ENCODE measurements around the gene P2RY2.
A peak's percentile ranks its signal among the peaks of the same experiment; 100 is the strongest.

P2RY2 gene

DNA sequence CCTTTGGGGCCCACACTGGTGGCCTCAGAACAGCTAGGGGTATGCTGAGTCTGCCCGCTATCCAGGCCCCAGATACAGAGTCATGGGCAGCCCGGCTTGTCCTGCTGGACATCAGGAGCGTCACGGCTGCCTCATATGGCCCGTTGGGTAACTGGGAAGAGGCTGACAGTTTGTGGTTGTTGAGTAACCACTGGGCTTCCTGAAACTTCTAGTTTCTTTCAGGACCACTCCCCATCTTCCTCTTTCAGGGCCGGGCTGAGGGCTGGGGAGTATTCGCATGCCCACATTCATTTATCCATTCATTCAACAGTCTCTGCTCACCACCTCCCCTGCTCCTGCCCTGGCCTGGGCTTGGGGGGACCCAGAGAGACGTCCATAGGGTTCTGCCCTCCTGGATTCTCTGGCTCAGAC lies 13.4 kb upstream of the P2RY2 start:
- H3K4me3 ChIP-seq (ENCODE audit: low read depth, low read length), result no peak overlapping the region

DNA sequence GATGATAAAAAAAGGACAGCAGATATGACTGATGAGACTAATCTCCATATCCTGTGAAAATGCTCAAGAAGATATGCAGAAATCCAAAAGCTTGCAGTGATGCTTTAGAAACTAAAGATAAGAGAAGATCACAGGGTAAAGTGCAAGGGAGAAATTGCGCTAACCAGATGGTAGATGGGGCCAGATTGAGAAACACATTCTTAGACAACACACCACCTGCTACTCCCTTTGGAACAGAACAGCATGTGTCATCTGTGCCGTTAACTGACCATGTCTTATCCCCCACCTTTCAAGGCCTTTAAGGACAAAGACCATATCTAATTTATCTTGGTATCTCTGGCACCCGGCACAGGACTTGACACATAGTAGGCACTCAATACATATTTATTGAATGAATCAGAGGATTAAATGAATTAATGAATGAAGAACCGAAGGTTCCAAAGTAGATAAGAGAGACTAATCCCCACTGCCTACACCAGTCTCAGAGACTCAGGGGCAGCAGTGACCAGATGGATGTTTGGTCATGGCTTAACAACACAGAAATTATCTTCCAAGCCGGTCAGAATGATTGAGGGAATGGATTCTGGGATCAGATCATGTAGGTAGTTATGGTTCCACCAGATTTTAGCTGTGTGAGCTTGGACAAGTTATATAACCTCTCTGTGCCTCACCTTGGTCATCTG lies 12.3 kb upstream of the P2RY2 start:
- H3K4me3 ChIP-seq (ENCODE audit: low read depth, low read length), result no peak overlapping the region

DNA sequence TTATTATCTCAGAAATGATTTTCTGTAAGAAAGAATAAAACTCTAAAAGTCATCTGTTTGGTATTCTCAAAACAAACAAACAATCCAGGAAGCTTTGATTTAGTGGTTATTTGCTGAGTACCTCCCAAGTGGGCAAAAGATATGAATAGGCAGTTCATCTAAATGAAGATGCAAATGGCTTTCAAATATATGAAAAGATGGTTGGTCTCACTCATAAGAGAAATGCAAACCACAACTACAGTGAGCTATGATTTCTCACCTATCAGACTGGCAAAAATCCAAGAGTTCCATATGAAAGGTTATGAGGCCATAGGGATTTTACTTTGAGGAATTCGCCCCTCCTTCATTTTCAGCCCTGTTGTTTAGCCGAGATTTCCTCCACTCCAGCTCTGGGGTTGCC lies 11.3 kb upstream of the P2RY2 start:
- H3K4me3 ChIP-seq (ENCODE audit: low read depth, low read length), result no peak overlapping the region

GRCh38 chr11:73209892-73210291 lies 8.2 kb upstream of the P2RY2 start:
- H3K4me3 ChIP-seq (ENCODE audit: low read depth, low read length), result no peak overlapping the region

DNA sequence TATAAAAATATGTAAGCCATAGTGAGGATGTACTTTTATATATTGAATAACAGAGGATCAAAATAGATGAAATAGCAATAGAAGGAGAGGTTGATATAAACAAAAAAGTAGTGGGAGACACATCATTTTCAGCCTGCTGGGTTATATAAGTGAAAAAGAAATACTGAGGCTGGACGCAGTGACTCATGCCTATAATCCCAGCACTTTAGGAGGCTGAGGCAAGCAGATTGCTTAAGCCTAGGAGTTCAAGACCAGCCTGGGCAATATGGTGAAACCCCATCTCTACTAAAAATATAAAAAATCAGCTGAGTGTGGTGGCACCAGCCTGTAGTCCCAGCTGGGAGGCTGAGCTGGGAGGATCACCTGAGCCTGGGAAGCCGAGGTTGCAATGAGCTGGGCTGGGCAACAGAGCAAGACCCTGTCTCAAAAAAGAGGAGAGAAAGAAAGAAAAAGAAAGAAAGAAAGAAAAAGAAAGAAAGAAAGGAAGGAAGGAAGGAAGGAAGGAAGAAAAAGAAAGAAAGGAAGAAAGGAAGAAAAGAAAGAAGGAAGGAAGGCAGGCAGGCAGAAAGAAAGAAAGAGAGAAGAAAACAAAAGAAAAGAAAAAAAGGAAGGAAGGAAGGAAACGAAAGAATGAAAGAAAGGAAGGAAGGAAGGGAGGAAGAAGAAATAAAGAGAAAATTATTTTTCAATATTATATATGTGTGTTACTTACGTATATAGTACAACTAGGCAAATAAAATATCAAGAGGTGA lies 7.0 kb upstream of the P2RY2 start:
- no peak overlapping the region for H3K4me3 ChIP-seq (ENCODE audit: low read depth, low read length)

DNA sequence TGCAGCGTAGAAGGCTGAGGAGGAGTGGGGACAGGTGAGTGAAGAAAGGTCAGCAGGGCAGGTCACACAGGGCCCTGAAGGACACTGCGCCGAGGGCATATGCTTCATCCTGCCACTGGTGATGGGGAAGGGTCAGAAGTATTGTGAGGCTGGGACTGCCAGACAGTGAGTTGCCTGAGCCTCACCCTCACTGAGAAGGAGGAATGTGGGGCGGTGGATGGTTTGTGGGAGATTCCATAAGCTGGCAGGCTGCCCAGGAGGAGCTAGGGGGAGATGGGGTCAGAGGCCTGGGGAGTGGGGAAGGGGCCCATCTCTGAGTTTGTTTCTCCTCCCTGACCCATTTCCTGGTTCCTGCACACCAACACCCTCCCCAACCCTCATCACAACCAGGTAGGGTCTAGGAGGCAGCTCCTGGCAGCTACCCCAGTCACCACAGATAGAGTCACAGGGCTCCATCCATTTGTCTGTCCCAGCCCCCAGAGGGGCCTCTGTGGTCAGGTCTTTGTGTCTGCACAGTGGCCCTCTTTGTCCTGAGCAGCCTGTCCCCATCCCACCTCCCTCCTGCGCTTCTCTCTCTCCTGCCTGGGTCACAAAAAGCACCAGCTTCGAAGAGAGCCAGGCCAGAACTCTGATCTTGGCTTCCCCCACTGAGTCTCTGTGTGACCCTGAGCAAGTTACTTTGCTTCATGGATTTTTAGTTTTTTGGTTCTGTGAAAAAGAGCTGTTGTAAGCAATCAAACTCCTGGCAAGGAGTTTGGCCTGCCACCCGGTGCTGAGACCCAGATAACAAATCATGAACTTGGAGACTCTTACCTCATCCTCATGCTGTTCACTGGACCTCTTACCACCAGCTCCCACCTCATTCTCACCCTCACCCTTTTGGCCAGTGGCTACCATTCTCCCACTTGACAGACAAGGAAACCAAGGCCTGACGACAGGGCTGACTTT lies 4.6 kb upstream of the P2RY2 start:
- H3K4me3 ChIP-seq (ENCODE audit: low read depth, low read length), result no peak overlapping the region

GRCh38 chr11:73215191-73216134 lies 2.6 kb upstream of the P2RY2 start:
- no peak overlapping the region for H3K4me3 ChIP-seq (ENCODE audit: low read depth, low read length)

GRCh38 chr11:73216465-73216864 lies 1.6 kb upstream of the P2RY2 start:
- H3K4me3 ChIP-seq (ENCODE audit: low read depth, low read length), result no peak overlapping the region

GRCh38 chr11:73217131-73217809 lies 811 bp upstream of the P2RY2 start:
- no peak overlapping the region for H3K4me3 ChIP-seq (ENCODE audit: low read depth, low read length)

DNA sequence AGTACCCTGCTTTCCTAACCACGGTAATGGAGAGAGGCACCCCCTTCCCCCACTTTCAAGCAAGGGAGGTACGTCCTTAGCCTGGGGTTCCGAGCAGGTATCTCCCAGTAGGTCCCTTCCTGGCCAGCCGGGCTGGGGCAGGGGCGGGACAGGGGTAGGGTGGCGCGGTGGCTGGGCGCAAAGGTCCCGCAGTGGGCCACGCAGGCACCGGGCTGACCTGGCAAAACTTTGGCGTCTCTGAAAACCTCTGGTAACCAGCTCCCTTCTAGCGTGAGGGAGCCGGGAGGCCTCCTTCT lies 323 bp upstream of the P2RY2 start:
- H3K4me3 ChIP-seq (ENCODE audit: low read depth, low read length), result peak overlapping the region; percentile 52

- H3K4me3 ChIP-seq (ENCODE audit: low read depth, low read length), result peak overlapping the region; percentile 52
Observed at GRCh38 chr11:73218830-73219215, 742 bp downstream of the P2RY2 start.

- no peak overlapping the region for H3K4me3 ChIP-seq (ENCODE audit: low read depth, low read length)
Observed at GRCh38 chr11:73219396-73220285, 1.6 kb downstream of the P2RY2 start.

DNA sequence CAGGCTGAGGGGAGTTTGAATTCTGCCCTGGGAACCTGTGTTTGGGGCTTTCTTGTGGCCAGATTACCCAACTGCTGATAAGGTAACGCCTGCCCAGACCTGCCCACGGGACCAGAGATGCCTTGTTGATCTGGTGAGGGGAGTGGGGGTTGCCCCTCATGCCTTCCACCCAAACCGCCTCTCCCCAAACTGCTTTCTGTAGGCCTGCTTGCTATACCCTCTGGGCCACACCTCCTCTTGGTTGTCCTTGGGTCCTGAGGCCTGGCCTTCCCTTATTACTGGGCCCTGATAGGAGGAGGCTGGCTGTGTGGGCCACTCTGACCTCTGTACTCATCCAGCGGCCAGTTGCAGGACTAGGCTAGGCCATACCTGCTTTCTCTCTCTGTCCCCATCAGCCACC lies 3.4 kb downstream of the P2RY2 start:
- no peak overlapping the region for H3K4me3 ChIP-seq (ENCODE audit: low read depth, low read length)

DNA sequence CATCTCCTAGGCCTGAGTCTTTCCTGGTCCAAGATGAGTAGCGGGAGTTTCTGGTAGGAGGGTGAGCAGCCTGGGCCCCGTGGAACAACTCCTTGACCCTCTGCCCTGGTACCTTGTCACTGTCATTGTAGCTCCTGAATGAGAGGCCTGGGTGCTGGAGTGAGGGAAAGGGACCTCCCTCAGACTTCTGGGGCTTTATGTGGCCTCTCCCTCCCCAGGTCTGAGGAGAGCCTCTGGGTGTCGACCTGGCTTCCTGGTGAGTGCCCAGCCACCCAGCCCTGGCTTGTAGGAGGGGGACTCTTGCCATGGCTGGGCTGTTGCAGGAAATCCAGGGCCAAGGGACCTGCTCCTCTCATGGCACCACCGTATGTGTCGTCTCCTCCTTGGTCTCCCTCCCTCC lies 3.9 kb downstream of the P2RY2 start:
- H3K4me3 ChIP-seq (ENCODE audit: low read depth, low read length), result no peak overlapping the region

DNA sequence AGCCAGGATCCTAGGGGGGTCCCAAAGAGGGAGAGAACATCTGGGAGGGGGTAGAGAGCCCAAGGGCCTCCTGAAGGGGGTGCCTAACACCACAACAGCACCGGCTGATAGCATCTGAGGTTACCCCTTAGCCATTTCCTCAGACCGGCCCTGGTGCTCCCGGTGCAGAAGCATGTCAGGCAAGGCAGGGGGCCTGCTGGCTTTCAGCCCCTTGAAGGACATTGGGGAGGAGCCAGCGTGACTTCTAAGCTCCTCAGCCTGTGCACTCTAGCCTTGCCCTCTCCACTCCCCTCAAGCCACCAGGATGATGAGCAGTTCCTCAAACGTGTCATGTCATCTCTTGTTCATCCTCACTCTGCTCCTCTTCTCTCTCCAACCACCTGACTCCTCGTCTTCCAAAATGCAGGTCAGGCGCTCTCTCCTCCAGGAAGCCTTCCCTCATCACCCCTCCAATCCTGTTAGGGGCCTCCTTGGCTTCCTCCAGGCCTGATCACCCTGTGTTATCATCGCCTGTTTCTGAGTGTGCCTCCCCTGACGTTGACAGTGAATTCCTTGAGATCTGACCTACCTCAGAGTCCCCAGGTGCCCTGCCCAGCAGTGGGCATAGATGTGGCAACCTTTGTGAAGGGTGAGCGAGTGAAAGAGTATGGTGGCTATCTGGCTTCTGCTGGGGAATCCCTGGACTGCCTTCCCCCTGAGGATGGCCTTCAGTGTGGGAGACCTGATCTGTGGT lies 6.1 kb downstream of the P2RY2 start:
- H3K4me3 ChIP-seq (ENCODE audit: low read depth, low read length), result no peak overlapping the region

- no peak overlapping the region for H3K4me3 ChIP-seq (ENCODE audit: low read depth, low read length)
Observed at GRCh38 chr11:73225001-73225686, 7.1 kb downstream of the P2RY2 start.

- no peak overlapping the region for H3K4me3 ChIP-seq (ENCODE audit: low read depth, low read length)
Observed at GRCh38 chr11:73225851-73226250, 7.8 kb downstream of the P2RY2 start.

Measured in iPS-11a (cell line).